Prostate gland (tissue), 2 donors: ENCODE results near the gene FEN1. TPM values are rescaled to one million over a fixed set of nuclear protein-coding genes. Genes with fewer than 3 reads are reported as not detected.

Experiments
- DNase-seq: peaks from one replicate; pipeline ENCODE4 v3.0.0-alpha.2; 2019; ENCODE audit warnings: low spot score
- H3K27ac ChIP-seq, 2 donors: fragments of 200-600 bp; sonication (generic); 2 replicates each; pipeline ENCODE4 v1.5.1; 2017 to 2019
- H3K27me3 ChIP-seq: fragments of 200-600 bp; sonication (generic); replicated peaks from 2 replicates; pipeline ENCODE4 v1.5.1; 2019; ENCODE audit not compliant: insufficient read depth
- H3K36me3 ChIP-seq, 2 donors: fragments of 200-600 bp; sonication (generic); 1 replicate in 1 of 2; 2 replicates in 1 of 2; pipeline versions ENCODE4 v1.5.1 to v1.8.1; 2017 to 2019
- H3K4me1 ChIP-seq: fragments of 200-600 bp; sonication (generic); replicated peaks from 2 replicates; pipeline ENCODE4 v1.5.1; 2019
- H3K4me3 ChIP-seq, 2 donors: fragments of 200-600 bp; sonication (generic); 2 replicates each; pipeline ENCODE4 v1.5.1; 2017 to 2019
- H3K9me3 ChIP-seq: fragments of 200-600 bp; sonication (generic); 2 replicates; pipeline ENCODE4 v1.5.1; 2017
- POLR2A ChIP-seq: fragments of 450-650 bp; IDR thresholded peaks from one replicate; pipeline ENCODE4 v1.6.1; 2016; ENCODE audit warnings: antibody characterized with exemption, mild to moderate bottlenecking
- POLR2AphosphoS5 ChIP-seq: sonication (generic); formaldehyde crosslinking; IDR thresholded peaks from one replicate; pipeline ENCODE4 v1.6.1; 2017; ENCODE audit warnings: antibody characterized with exemption
- WGBS: methylation state at CpG from one replicate; pipeline ENCODE4 v1.1.5; 2018; 5-methylcytosine and 5-hydroxymethylcytosine counted together
- intact Hi-C: fragments of 100-400 bp; cut with DNase I; formaldehyde crosslinking; loops from one replicate; pipeline ENCODE4 v1.14.2; 2022
- total RNA-seq, 2 donors: library from RNA; depleted of rRNA; stranded (reverse); fragments of >200 nt; gene quantifications; one replicate each; pipeline ENCODE4 v1.1.0, GENCODE V29; 2016
- TF ChIP-seq, protein P1 (sequence below), 4 experiments: fragments of 200-600 bp in 2 of 4; fragments of 450-650 bp in 2 of 4; sonication (generic) in 2 of 4; IDR thresholded peaks; 1 replicate in 3 of 4; 2 replicates in 1 of 4; pipeline ENCODE4 v1.5.1; 2016 to 2019; ENCODE audit warnings: antibody characterized with exemption in 4 of 4, mild to moderate bottlenecking in 2 of 4, moderate library complexity in 2 of 4

Gene FEN1
- total RNA-seq, 2 donors from 2014 or later = 12.8 to 18.4 TPM

- intact Hi-C loops = loop anchor here (5.0 kb wide), 1 partner anchor 308 kb away; no protein-coding TSS in a partner anchor
- WGBS = 87% methylated on average over 2 of the region's 2 CpGs
Observed at GRCh38 chr11:61799665-61800284, 7.1 kb downstream of the FEN1 start.

DNA sequence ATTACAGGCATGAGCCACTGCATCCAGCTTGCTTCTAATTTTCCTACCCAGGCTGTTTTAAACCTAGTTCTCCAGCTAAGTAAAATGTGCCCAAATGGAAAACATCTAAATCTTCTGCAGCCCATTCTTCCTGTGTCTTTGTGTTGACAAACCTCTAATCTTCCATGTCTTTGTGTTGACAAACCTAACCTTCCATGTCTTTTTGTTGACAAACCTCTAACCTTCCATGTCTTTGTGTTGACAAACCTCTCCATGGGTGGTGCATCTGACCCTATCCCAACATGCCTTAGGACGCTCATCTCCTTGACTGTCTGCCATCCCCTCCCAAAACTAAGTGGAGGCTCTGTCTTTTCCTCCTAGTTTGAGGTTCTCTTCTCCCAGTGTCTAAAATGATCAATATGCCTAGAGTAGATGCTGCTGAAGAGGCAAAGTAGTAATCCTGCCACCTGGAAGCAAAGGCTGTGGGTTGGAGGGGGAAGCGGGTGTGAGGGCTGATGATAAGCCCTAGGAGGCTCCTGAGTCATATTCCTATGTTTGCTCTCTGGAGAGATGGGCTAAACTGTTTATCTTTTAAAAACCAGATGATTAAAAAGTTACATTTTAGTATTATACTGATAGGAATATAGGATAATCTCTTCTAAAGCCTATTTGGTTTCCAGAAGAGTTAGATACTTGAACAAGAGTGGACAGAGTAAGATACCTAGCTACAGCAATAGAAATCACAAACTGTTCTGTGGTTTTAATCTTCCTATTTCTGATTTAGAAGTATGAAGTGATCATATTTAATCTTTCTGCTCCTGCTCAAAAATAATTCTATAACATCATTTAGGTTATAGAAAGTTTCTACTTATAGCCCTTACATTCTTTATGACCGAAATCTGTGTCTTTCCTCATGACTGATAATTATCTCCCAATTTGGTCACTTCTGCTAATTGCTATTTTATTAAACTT lies 7.9 kb downstream of the FEN1 start:
- Histone ChIP-seq H3K27ac (no peak overlapping the region), H3K36me3 (no peaks in the 10 kb centered on the region), H3K4me3 (no peak overlapping the region), H3K9me3 (no peaks in the 10 kb centered on the region), H3K27me3 (no peaks in the 10 kb centered on the region), H3K4me1 (no peaks in the 10 kb centered on the region)
- WGBS = 94% methylated on average over 3 of the region's 3 CpGs
- intact Hi-C loops = no loop called here
- TF ChIP-seq, protein P1, sequence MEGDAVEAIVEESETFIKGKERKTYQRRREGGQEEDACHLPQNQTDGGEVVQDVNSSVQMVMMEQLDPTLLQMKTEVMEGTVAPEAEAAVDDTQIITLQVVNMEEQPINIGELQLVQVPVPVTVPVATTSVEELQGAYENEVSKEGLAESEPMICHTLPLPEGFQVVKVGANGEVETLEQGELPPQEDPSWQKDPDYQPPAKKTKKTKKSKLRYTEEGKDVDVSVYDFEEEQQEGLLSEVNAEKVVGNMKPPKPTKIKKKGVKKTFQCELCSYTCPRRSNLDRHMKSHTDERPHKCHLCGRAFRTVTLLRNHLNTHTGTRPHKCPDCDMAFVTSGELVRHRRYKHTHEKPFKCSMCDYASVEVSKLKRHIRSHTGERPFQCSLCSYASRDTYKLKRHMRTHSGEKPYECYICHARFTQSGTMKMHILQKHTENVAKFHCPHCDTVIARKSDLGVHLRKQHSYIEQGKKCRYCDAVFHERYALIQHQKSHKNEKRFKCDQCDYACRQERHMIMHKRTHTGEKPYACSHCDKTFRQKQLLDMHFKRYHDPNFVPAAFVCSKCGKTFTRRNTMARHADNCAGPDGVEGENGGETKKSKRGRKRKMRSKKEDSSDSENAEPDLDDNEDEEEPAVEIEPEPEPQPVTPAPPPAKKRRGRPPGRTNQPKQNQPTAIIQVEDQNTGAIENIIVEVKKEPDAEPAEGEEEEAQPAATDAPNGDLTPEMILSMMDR (IDR thresholded peaks at IDR 0.05) = no peak
- no peak for TF ChIP-seq POLR2AphosphoS5
- no peak for TF ChIP-seq POLR2A
- no peak for DNase-seq

More at GRCh38 chr11:61799665-61800284, 7.1 kb downstream of the FEN1 start:
- Histone ChIP-seq H3K27ac (no peak overlapping the region), H3K4me1 (no peaks in the 10 kb centered on the region), H3K4me3 (no peak overlapping the region), H3K36me3 (no peaks in the 10 kb centered on the region), H3K9me3 (no peaks in the 10 kb centered on the region), H3K27me3 (no peaks in the 10 kb centered on the region)
- DNase-seq = no peak
- TF ChIP-seq, protein P1 (IDR thresholded peaks at IDR 0.05) = no peak
- TF ChIP-seq POLR2A (no peak), POLR2AphosphoS5 (no peak)

DNA sequence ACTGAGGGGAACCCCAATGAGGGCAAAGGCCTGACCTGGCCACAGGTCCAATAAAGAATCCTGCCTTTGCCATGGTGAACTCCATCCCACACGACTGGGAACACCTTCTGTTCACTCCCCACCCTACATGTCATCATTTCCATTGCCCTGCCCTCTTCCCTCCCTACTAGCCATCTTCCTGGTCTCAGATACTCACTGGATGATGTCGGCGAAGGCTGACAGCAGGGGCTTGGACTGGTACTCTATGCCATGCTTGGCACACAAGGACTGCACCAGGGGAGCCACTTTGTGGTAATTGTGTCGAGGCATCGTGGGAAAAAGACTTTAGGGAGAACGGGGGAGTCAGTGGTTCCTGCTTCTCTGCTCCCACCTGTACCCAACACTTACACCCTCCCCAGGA lies 9.9 kb downstream of the FEN1 start:
- H3K36me3 ChIP-seq = no peaks in the 10 kb centered on the region
- H3K9me3 ChIP-seq = no peaks in the 10 kb centered on the region
- H3K27me3 ChIP-seq = no peaks in the 10 kb centered on the region
- TF ChIP-seq, protein P1 (IDR thresholded peaks at IDR 0.05) = no peak
- TF ChIP-seq POLR2AphosphoS5 = no peak
- TF ChIP-seq POLR2A = no peak
- no peak overlapping the region for H3K27ac ChIP-seq
- DNase-seq = no peak
- H3K4me3 ChIP-seq = no peak overlapping the region
- WGBS = 88% methylated on average over 6 of the region's 6 CpGs
- no peaks in the 10 kb centered on the region for H3K4me1 ChIP-seq
- intact Hi-C loops = no loop called here

DNA sequence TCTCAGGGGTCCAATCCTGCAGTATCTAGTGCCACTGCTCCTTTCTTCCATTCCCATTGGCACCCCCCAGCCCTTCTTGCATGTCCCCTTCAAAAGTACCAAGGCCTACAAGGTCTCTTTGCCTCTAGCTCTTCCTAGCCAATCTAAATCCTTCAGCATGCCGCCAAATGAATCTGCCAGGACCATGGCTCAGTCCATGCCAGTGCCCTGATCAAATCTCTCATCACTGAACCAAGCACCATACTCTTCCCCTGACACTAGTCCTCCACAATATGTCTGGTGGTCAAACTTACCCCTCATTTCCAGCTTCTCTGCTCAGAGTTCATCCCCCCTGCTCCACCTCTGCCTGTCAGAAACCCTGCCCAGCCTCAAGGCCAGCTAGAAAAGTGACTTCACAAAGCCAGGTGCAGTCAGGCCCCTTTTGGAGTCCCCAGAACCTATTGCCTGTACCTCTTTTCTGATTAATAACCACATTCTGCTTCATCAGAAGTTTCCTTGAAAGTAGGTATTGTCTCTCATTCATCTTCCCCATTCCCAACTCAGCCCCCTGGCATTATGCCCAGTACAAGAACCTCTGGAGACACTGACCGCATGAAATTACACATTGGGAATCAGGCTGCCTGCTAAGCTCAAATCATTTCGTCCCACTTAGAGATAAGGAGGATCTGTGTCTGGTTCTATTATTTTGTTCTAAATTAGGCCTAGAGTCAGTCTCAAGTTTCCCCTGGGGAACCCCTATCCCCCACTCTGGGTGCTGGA lies 11.4 kb downstream of the FEN1 start:
- intact Hi-C loops = no loop called here
- TF ChIP-seq POLR2AphosphoS5 = no peak
- Histone ChIP-seq H3K36me3 (no peaks in the 10 kb centered on the region), H3K27ac (no peak overlapping the region), H3K4me1 (no peaks in the 10 kb centered on the region), H3K4me3 (no peak overlapping the region), H3K9me3 (no peaks in the 10 kb centered on the region), H3K27me3 (no peaks in the 10 kb centered on the region)
- 79% methylated on average over 3 of the region's 3 CpGs for WGBS
- no peak for DNase-seq

- Histone ChIP-seq H3K4me1 (no peaks in the 10 kb centered on the region), H3K27me3 (no peaks in the 10 kb centered on the region), H3K9me3 (no peaks in the 10 kb centered on the region), H3K4me3 (no peak overlapping the region), H3K27ac (no peak overlapping the region), H3K36me3 (no peaks in the 10 kb centered on the region)
- DNase-seq = no peak
- intact Hi-C loops = no loop called here
- TF ChIP-seq POLR2AphosphoS5 = no peak
- TF ChIP-seq, protein P1 (IDR thresholded peaks at IDR 0.05) = no peak
- TF ChIP-seq POLR2A = no peak
- 100% methylated on average over 1 of the region's 1 CpG for WGBS
Observed at GRCh38 chr11:61805146-61805545, 12.4 kb downstream of the FEN1 start.
